Eye (tissue), 1 donor: ENCODE results near the gene TSSC4.

Experiments
- DNase-seq: peaks from one replicate; pipeline ENCODE4 v3.0.0-alpha.2; 2015

TSSC4 gene

DNA sequence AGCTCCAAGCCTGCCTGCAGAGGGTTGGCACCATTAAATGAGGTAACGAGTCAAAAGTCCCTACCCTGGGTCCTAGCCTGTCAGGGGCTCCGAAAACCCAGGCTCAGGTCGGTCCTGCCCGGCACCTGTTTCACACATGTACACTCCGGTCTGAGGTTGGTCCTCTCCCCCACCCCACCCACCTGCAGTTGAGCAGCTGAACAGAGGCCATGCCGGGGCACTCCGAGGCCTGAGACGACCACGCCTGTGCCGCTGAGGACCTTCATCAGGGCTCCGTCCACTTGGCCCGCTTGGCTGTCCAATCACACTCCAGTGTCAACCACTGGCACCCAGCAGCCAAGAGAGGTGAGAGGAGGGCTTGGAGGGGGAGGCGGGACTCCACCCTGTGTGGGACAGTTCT is 1.6 kb downstream of the TSSC4 start:
- DNase-seq: no peak

DNA sequence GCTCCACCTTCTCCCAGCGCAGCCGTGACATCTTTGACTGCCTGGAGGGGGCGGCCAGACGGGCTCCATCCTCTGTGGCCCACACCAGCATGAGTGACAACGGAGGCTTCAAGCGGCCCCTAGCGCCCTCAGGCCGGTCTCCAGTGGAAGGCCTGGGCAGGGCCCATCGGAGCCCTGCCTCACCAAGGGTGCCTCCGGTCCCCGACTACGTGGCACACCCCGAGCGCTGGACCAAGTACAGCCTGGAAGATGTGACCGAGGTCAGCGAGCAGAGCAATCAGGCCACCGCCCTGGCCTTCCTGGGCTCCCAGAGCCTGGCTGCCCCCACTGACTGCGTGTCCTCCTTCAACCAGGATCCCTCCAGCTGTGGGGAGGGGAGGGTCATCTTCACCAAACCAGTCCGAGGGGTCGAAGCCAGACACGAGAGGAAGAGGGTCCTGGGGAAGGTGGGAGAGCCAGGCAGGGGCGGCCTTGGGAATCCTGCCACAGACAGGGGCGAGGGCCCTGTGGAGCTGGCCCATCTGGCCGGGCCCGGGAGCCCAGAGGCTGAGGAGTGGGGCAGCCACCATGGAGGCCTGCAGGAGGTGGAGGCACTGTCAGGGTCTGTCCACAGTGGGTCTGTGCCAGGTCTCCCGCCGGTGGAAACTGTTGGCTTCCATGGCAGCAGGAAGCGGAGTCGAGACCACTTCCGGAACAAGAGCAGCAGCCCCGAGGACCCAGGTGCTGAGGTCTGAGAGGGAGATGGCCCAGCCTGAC is 2.5 kb downstream of the TSSC4 start:
- no peak for DNase-seq

DNA sequence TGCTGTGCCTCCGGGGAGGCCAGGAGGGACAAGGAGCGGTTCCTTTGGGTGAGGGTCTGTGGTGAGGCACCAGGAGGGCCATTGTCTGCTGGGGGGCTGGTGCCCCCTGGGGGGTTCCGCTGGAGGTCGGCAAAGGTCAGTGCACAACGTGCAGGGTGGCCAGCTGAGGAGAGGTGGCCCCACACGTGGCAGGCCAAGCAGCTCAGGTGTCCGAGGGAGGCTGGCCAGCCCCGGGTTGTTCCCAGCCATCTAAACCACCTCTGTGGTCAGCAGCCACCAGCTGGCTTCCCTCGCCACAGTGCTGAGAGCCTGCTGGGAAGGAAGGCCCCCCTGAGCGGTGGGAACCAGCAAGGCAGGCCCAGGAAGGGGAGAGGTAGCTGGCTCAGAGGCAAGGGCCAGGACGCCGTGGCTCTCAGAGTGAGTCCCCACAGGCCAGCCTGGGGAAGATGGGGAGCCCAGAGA is 4.2 kb downstream of the TSSC4 start:
- no peak for DNase-seq

DNA sequence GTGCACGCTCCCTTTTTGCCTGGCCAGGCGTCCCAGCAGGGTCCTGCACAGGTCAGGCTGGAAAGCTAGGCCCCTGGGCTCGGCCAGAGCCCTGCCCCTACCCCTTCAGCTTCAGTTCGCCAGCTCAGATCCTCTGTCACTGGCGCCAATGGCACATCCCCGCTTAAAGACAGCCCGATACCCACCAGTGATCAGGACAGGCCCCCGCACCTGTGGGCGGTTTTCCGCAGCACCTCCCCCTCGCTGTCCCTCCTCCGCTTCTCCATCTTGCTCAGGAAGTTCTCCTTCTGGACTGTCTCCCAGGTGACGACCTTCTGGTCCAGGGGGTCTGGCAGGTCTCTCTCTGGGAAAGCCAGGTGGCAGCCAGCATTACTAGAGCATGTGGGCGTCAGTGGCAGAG is 5.9 kb downstream of the TSSC4 start:
- no peak for DNase-seq

DNA sequence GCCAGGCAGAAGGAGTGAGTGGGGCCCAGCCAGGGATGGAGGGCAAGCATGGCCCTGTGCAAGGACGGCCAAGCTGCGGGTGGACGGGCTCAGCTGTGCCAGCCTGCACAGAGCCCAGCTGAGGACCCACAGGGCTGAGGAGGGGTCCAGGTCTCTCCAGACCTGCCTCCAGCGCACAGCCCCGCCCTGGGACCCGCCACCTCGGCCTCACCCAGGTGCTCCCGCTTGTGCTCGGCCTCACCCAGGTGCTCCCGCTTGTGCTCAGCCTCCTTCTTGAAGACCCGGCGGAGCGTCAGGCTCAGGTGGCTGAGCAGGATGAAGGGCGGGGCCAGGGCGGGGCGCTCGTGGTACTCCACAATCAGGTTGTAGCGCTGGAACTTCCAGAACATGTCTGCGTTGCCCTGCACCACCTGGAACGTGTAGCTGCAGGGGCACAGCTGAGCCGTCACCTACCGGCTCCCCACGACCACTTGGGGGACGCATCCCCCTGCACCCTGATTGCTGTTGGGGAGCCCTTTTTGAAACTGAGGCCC is 6.4 kb downstream of the TSSC4 start:
- DNase-seq: no peak

DNA sequence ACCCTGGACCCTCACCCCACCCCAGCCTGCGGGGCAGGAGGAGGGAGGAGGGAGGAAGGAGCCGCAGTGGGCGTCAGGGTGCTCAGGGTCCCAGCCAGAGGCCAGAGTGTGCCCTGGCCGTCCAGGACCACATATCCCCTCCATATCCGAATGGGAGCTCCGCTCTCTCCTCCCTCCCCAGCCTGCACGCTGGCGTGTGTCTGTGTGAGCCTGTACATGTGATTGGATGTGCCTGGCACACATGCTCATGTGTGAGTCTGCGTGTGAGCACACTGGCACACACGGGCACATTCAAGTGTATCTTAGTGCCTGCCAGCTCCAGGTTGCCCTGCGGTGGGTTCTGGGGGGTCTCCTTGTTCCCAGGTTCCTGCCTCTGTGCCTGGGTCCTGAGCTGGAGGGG is 8.1 kb downstream of the TSSC4 start:
- peak; percentile 12 for DNase-seq

DNA sequence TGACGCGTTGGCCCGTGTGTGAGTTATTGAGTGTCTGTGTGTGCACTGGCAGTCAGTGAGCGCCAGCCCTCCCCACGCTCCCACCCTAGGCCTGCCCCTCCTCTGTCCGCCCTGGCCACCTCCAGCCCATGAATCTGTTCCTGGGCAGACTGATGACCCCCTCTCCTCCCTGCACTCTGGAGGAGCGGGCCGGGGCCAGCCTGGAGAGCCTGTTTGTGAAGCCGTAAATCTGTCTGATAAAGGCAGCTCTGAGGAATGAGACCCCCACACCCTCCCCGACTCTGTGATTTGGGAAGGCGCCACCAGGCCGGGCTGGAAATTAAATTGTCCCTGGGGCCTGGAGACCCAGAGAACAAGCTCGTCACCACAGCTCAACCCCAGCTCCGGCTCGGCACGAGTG is 8.6 kb downstream of the TSSC4 start:
- no peak for DNase-seq

DNA sequence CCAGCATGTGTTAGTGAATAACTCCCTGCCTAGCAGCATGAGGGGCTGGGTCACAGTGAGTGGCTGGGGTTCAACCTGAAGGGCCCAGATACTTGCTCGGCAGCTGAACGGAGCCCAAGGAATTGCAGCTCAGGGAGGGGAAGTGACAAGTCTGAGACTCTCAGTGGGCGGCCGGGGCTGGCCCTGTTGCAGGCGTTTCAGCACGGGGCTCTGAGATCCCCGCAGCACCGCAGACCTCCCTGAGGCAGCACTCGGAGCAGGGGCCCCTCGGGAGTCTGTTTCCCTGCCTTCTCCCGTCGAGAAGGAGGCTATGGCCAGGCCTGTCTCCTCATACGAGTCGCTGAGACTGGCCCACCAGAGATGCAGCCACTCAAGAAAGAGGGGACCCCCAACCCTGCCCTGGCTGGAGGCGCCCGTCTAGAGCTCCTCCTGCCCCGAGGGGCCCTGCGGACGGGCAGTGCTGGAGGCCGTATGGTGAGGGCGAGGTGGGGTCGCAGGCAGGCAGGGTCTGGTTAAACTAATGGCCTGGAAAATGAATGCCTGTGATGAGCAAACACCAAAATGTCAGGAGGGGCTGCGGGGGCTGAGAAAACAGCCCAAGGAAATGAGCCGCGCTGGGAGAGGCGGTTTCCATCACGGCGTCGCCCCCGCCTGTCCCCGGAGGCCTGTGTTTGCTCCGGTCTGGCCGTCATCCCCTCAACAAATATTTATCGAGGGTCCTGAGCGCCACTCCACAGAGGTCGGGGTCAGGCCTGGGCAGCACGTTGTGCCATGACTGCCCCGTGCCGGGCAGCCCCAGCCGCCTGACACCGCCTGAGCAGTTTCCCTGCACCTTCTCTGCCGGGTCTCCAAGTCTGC is 9.3 kb downstream of the TSSC4 start:
- peak; percentile 76 for DNase-seq

DNA sequence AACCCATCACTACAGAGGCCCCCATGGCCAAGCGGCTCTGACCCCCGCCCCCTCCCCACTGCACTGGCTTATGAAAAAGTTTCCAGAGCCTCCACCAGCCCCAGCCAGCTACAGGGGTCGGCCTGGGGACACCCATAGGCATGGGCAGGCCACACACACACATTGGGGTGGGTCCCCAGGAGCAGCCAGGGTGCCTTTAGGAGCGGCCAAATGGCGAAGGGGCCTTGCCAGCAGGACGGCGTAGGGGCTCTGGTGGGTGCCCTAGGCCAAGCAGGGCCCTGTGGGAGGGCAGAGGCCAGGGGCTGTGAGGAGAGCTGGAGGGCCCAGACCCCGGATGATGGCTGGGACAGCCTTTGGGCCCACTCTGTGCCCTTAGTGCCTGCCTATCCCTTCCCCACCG is 10.1 kb downstream of the TSSC4 start:
- peak; percentile 9 for DNase-seq

DNA sequence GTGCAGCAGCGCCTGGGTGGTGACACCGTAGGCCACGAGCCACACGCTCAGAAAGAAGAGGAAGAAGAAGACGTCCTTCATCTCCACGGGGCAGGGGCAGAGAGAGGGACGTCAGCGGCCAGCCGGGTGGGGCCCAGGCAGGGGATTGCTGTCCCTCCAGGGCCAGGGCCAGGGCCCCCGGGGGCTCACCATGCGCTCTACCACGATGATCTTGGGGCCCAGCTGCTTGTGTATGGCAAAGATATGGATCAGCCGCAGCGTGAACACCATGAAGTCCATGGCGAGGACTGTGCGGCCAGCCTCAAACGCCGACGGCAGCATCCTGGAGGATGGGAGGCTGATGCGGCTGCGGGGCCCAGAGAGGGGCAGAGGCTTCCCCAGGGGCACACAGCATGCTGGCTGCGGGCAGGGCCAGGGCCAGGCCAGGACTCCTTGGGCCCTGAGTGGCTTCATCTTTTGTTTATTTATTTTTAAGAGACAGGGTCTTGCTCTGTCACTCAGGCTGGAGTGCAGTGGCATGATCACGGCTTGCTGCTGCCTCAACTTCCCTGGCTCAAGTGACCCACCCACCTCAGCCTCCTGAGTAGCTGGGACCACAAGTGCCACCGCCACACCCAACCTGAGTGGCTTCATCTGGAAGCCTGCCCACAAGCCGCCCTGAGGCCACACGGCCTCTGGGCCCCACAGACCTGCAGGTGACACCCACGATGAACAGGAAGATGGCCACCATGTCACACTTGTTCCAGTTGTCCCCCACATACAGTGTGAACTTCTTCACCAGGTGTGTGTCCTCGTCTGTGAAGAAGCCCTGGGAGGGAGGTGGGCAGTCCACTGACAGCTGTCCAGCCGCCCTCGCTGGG is 11.1 kb downstream of the TSSC4 start:
- DNase-seq: no peak

DNA sequence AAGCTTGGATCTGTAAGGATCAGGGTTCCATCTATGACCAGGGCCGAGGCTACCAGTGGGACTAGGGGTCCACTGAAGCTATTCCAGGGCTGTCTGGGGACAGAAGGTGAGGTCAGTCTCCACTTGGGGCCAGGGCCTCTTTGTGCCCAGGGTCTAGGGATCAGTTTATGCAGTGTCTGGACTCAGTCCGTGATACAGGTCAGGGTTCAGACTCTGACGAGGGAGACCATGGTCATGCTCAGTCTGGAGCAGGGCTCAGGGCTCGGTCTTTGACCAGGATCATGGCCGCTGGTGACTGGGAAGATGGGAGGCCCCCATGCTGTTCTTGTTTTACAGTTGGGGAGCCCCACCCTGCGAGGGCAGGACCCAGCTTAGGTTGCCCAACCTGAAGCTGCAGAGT is 11.8 kb downstream of the TSSC4 start:
- DNase-seq: no peak

DNA sequence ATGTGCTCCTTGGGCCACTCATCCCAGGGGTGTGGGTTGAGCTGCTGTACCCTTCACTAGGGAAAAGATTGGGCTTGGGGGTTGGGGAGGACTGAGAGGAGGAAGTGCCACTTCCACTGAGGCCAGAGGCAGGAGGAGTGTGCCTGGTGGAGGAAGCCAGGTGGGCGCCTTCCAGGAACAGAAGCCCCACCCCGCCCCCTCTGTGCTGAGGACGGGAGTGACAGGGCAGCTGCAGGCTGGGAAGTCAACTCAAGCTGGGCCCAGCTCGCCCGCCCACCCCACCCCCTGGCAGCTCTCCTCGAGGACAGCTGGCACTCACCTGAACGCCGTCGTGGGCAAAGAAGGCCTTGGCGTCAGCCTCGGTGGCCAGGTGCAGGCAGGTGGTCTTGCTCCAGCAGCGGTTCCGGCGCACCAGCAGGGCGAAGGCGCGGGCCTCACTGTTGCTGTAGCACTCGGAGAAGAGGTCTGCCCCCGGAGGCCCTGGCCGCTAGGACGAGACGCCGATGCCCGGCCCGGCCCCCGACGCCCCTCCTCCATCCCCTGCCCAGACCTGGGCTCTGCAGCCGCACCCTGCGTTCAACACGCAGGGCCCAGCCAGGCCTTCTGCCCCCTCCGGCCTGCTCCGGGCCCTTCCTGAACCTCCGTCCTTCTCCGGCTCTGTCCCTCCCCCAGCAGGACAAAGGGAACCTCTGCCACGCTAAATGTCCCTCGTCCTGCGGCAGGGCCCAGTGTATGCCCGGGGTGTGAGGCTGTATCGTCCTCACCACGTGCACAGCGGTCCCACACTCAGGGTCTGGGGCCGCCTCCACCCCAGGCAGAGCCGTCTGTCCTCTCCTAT is 13.4 kb downstream of the TSSC4 start:
- DNase-seq: no peak

DNA sequence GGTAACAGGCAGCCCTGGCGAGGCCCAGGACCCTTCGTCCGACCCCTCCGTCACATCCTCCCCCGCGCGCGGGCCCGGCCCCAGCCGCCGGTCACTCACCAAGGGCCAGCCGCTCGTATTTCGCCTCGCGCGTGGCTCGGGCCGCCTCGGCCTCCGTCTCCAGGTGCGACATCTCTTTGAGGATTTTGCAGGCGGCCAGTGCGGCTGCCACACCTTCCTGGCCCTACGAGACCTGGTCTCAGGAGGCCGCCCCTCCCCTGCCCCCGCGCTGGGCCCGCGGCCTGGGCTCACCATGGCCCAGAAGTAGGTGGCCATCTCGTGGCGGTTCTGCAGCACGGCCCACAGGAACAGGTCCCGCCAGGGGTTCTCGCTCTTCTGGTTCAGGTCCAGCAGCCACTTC is 14.1 kb downstream of the TSSC4 start:
- no peak for DNase-seq

DNA sequence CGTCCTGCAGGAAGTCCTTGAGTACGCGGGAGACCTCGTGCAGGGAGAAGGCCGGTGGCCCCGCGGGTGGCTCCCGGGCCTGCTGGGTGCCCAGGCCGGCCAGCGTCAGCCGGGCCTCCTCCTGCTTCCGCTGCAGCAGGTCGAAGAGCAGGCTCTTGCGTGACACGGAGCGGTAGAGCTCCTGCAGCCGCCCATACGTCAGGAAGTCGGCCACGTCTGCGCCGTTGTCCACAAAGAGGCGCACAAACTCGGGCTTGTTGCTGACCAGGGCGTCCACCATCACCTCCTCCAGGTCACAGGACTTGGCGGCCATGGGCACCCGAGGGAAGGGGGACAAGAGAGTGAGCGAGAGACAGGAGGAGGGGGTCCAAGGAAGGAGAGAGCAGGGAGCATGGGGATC is 14.6 kb downstream of the TSSC4 start:
- no peak for DNase-seq

DNA sequence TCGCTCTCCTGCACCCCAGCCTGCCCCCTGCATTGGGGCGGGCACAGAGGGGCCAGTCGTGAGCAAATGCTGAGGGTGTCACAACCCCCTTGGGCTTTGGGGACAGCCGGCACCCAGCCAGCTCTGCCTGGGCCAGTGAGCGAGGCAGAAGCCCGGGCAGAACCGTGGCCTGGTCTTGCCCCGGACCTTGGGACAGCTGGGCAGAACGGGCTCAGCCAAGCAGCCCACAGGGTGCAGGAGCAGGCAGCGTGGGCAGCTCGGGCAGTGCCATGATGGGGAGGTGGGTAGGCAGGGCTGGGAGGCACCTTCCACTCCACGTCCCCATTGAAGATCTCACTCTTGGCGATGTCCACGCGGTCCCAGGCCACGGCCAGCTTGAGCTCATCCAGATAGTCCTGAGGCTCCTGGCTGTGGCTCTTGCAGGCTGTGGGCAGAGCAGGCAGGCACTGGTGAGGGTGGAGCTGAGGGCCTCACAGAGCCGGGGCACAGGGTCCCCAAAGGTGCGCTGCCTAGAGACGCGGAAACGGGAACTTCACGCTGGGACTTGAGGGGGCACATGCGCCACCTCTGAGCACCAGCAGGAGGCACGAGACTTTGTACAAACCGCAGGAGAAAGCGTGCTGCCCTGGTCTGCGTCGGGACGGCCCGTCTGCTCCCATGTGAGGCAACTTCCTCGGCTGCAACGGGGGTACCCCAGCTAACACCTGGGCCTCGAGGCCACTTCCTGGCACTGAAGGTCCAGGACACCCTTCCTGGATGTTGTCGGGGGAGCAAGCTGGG is 15.2 kb downstream of the TSSC4 start:
- DNase-seq: no peak

DNA sequence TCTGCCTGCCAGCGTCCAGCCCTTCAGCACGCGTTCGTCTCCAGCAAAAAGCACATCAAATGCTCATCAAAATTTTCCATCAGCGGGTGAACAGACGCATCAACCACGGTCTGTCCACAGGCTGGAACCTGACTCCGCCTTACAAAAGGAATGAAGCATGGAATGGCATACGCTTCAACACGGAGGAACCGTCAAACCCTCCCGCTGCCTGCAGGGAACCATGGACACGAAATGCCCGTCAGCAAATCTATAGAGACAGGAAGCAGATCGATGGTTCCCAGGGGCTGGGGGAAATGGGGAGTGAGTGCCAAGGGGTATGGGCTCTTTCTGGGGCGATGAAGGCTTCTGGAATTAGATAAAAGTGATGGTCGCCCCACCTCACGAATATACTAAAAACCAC is 16.2 kb downstream of the TSSC4 start:
- no peak for DNase-seq

DNA sequence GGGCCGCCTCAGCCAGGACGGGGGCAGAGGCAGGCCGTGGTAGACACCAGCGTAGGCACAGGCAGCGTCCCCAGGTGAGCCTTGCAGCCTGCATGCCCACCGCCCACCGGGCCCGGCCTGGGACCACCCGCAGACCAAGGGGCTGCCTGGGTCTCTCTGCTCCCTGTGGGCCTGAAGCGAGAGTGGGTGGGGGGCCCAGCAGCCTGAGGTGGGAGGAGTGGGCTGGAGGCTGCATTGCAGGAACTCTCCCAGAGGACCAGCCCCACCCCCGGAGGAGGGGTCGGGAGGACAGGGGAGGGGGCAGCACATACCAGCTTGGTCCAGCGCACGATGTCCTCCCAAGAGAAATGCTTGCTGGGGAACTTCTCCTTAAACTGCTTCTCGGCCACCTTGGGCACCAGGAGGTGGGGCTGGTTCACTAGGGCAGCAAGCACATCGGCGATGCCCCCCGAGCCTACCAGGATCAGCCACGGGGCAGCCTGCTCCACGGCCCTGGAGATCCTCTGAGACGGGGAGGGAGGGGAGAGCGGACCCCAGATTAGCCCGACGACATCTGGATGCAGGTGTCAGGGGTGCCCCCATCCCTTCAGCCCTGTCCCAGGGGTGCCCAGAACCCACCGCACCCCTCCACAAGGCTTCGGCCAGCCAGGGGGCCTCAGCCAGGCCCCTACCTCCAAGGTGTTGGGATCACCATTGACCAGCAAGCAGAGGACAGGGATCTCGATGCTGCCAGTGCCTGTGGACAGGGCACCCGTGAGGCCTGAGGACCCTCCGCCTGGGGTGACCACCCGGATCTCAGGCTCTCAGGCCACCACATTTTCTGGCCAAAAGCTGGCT is 17.5 kb downstream of the TSSC4 start:
- no peak for DNase-seq

DNA sequence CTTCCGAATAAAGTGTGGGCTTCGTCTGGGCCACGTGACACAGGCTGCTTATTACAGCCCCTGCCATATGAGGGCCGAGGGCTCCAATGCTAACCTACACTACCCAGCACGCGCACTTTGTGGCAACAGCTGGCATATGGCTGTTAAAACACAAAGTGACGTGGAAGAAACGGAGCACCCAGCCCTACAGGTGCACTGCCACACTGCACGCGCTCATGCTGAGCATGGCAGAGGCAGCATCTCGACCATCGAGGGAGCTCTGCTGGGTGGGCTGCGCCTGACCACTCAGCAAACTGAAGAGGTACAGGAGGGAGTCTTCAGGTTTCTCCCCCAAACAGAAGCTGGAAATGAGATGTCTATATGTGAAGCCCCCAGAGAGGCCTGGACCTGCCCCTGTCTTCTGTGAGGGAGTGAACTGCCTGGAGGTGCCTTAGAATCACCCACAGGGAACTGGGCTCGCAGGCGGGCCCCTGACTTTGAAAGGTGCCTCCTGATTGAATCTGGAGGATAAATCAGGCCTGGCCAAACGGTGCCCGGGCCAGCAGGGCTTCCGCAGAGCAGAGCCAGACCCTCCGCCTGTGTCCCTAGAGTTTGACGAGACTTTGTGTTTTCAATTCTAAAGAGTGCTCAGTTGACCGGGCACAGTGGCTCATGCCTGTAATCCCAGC is 18.3 kb downstream of the TSSC4 start:
- no peak for DNase-seq

DNA sequence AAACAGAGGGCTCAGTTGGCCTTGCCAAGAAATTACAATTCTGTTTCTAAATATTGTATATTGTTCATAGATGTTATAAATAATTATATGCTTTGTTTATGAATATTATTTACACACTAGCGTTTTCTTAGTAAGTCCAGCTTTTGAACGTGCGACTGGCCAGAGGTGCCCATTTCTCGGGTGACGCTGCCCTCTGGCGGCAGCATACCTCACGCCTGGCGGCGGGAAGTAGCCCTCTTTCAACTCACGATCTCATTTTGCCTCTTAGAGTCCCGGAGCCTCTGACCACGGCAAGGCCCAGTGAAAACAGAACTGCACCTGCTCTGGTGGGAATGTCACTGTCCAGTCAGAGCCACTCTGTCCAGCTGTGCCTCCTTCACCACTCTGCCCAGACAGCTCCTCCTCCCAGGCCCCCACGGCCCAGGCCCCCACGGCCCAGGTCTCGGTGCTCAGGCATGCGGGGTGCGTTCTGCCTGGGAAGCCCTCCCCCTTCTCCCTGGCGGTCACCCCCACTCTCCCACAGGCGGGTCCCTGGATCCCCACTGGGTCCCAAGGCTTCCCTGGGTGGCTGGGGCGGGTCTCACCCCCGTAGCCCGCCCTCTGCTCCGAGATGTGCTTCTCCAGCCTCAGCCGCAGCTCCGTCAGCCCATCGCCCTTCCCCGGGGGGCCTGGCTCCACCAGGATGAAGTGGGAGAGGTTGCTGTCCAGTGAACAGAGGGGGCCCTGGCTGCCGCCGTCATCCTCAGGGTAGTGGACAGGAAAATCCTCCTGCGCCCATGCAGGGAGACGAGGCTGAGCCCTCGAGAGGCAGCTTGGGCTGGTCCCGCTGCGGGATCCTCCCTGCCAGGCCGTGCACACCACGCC is 19.3 kb downstream of the TSSC4 start:
- peak; percentile 92 for DNase-seq
